ENCODE measurements around the gene VPS72. TPM values are rescaled to one million over a fixed set of nuclear protein-coding genes. Genes with fewer than 3 reads are reported as not detected.
A peak's percentile ranks its signal among the peaks of the same experiment; 100 is the strongest.

VPS72 gene
- total and polyA plus RNA-seq, 2 of the 13 experiments (the other 11 are each of a cell fraction or from before 2014, with no cell fraction given): 33.7 to 34.5 TPM

- peak; percentile 95 for TF ChIP-seq GMEB1 (CRISPR knock-in tag; IDR thresholded peaks at IDR 0.05; ENCODE audit: borderline replicate concordance)
- TF ChIP-seq ZNF546 (CRISPR knock-in tag; conservative IDR thresholded peaks at IDR 0.05): no peak
- TF ChIP-seq ZBTB42 (CRISPR knock-in tag; IDR thresholded peaks at IDR 0.05): peak; percentile 47; the same call in 1 of the 2 replicates
- no peak for TF ChIP-seq ZXDC (CRISPR knock-in tag; IDR thresholded peaks at IDR 0.05)
- peak; percentile 38; the same call in 1 of the 2 replicates for TF ChIP-seq MAX (IDR thresholded peaks at IDR 0.05)
- TF ChIP-seq HMGXB3 (CRISPR knock-in tag; IDR thresholded peaks at IDR 0.05; ENCODE audit: borderline replicate concordance): peak; percentile 97
- TF ChIP-seq KIAA2018 (CRISPR knock-in tag; IDR thresholded peaks at IDR 0.05; ENCODE audit: borderline replicate concordance): no peak
Observed at GRCh38 chr1:151165738-151166504, 24.1 kb downstream of the VPS72 start, which contains the start of the genes LYSMD1 and SCNM1 (continued).

All from HepG2 (cell line).